IPS-18c (cell line): ENCODE measurements around the gene CHL1.
"Not testable (repeated sequence)": the region's sequence is repeated elsewhere in the genome, so short reads cannot be mapped to it uniquely, and the experiment has no call there.

ENCODE experiments used
- H3K4me3 ChIP-seq: 2 replicates; pipeline ENCODE4 v1.7.0; 2013; ENCODE audit warnings: low read depth, mild to moderate bottlenecking, low read length, moderate library complexity; ENCODE audit not compliant: insufficient read depth
- H3K9me3 ChIP-seq: one replicate; pipeline ENCODE4 v1.6.1; 2013; ENCODE audit warnings: mild to moderate bottlenecking, low read length, moderate library complexity; ENCODE audit not compliant: control insufficient read depth, insufficient read depth

CHL1 gene

DNA sequence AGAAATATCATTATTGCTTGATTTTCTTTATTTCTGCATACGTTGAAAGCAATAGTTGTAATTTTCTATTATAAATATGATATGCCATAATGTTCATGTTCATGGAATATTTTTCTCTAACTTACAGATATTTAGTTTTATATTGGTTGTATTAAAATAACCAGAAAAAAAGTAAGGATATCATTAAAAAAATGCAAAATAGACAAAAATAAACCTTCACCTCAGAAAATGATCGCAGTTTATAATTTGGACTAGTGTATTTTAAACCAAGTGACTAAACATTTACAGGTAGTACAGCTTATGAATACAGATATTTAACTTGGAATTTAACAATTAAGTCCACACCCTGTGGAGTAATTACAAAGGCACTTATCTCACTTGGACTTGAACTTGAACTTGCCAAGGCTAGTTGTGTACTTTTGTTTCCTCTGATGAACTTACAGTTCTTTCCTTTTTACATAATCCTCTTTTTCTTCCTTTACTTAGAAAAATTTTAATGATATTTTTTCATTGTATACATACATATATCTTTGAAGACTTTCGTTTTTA lies 156.7 kb downstream of the CHL1 start:
- no peak overlapping the region for H3K4me3 ChIP-seq
- H3K9me3 ChIP-seq: no peaks in the 10 kb centered on the region

DNA sequence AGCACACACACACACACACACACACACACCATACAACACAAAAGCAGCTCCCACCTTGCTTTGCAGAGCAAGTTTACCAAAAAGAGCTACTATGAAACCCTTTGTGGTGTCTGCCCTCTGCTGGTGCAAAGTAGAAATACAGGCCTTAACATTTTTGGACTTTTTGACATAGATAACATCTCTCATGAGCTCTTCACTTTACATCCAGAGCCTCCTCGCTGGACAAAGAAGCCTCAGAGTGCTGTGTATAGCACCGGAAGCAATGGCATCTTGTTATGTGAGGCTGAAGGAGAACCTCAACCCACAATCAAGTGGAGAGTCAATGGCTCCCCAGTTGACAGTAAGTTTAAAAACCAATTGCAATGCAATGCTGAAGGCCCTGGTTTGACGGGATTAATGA lies 157.9 kb downstream of the CHL1 start:
- no peak overlapping the region for H3K4me3 ChIP-seq
- H3K9me3 ChIP-seq: no peaks in the 10 kb centered on the region

DNA sequence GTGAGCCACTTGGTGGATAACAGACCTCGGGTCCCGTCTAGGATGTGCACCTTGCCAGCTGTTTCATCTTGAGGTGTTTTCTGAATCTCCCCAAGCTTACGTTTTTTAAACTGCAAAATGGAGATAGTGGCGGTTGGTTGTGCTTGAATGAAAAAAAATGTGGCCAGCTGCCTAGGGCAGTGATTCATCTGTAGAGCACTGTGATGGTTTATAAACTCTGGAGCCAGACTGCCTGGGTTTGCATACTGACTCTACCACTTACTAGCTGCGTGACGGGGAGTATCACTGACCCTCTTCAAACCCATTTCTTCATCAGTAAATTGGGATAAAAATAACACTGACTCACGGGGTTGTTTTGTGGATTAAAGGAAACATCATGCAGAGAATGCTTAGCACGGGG lies 159.1 kb downstream of the CHL1 start:
- no peak overlapping the region for H3K4me3 ChIP-seq
- H3K9me3 ChIP-seq: no peaks in the 10 kb centered on the region

DNA sequence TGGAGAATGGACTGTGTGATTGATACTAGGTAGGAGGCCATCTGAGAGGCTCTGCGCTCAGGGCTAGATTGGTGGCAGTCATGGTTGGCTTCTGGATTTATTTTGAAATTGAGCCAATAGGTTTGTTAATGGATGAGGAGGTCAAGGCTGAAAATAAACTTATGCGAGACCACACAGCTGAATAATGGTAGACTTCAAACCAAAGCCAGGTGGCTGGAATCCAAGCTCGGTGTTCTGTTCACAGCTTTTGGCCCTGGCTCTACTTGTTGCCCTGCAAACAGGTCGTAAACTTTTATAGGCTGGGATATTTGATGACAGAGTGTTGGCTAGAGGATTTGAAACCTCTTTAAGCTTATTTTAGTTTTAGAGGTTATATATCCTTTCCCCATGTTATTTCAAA lies 160.4 kb downstream of the CHL1 start:
- no peak overlapping the region for H3K4me3 ChIP-seq
- H3K9me3 ChIP-seq: no peaks in the 10 kb centered on the region

DNA sequence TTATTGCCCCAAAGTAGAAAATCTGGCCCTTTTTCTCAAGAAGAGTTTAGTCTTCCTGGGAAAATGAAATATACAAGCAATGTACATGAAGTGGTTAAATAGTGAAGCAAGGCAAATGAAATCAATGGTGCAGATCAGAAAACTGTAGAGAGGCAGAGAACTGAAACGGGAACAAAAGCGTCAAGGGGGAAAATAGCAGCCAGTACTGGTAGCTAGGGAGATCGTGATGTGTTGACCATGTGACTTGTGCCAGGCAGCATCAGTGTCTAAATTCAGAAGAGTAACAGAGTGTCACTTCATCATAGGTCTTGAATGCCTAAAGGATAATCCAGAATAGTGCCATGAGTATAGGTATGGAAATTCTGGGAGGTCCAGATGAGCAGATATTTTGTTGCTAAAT lies 163.1 kb downstream of the CHL1 start:
- no peak overlapping the region for H3K4me3 ChIP-seq

DNA sequence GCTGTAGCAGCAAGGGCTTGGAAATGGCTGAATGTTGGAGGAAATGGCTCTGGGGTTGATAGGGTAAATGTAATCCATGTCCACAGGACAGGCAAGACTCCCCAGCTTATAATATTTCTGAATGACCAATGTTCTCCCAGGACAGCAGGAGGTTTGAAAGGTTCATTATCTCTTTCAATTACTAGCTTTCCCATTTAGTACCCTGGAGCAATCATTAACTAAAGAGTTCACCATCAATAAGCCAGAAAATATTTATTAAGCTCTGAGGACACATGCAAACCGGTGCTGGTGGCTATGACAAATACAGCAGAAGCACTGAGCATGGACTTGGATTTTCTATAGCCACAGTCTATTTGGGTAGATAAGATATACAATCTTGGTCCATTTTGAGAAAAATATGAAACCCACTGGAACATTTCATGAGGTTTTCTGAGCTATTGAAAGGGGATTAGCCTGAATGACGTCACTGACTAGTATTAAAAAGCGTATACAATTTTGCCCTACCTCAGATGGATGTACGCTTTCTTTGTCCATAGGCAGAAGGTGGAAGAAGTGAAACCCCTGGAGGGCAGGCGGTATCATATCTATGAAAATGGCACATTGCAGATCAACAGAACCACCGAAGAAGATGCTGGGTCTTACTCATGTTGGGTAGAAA lies 166.2 kb downstream of the CHL1 start:
- Histone ChIP-seq H3K9me3 (no peaks in the 10 kb centered on the region), H3K4me3 (no peak overlapping the region)

More for the DNA sequence above, 163.1 kb downstream of the CHL1 start:
- no peaks in the 10 kb centered on the region for H3K9me3 ChIP-seq

DNA sequence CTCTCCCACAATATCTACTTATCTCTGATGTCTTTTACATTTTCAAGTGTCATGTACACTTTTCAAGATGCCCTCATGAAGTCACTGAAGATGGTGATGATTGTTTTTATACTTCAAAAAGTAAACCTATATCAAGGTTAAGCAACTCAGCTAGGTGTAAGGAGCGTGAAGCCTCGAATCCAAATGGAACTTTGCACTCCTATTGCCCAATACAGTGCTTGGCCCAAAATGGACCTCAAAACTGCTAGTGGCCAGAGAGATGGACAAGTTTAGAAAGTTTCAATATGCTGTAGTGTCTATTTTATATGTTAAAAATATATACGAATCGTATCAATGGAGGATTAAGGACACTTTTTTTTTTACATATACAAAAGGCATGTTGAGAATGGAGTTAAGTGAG lies 167.7 kb downstream of the CHL1 start:
- Histone ChIP-seq H3K4me3 (no peak overlapping the region), H3K9me3 (no peaks in the 10 kb centered on the region)

DNA sequence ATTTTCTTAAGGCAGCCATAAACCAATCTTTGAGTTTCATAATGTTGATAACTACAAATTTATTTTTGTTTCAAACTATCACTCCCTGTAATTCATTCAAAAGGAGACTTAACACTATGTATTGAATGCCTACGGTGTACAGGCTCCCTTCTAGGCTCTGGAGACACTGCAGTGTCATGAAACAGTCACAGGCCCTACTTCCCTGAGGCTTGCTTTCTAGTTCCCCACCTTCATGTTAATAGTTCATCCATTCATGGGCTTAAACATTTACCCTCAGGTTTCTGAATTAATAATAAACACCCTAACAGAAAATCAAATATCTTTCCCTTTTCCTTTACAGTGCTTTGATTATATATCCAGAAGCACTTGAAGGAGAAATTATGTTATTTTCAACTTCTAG lies 168.7 kb downstream of the CHL1 start:
- Histone ChIP-seq H3K4me3 (no peak overlapping the region), H3K9me3 (no peaks in the 10 kb centered on the region)

DNA sequence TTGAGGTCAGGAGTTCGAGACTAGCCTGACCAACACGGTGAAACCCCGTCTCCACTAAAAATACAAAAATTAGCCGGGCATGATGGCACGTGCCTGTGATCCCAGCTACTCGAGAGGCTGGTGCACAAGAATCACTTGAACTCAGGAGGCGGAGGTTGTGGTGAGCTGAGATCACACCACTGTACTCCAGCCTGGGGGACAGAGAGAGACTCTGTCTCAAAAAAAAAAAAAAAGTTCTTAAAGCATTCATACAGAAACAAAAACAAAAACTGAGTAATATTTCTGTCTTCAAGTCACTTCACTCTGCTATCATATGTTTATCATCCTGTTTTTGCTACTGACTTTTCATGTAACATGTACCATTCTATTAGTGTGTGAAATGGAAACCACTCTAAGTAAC lies 169.7 kb downstream of the CHL1 start:
- H3K9me3 ChIP-seq, H3K4me3 ChIP-seq: not testable (repeated sequence)

DNA sequence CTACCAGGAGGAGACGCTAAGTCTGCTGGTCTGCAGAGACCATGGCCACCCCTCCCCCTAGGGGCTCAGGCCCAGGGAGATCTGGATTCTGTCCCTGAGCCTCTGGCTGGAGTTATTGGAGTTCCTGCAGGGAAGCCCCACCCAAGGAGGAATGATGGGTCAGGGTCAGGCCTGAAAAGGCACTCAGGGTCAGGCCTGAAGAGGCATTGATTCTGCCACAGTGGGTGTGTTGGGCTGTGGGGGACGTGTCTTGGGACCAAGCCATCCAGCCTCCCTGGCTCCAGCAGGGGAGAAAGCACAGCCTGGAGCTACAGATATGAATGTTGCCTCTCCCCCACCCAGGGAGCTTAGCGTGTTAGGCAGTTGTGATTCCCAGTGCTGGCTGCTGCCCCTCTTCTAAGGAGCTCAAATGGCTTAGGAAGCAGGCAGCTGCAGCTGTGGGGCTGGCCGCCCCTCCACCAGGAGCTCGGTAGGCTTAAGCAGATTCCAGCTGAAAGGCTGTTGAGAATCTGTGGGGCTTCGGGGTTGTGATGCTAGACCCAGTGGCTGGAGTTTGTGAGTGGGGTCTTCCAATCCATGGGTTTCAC lies 176.7 kb downstream of the CHL1 start:
- Histone ChIP-seq H3K9me3 (no peaks in the 10 kb centered on the region), H3K4me3 (no peak overlapping the region)

DNA sequence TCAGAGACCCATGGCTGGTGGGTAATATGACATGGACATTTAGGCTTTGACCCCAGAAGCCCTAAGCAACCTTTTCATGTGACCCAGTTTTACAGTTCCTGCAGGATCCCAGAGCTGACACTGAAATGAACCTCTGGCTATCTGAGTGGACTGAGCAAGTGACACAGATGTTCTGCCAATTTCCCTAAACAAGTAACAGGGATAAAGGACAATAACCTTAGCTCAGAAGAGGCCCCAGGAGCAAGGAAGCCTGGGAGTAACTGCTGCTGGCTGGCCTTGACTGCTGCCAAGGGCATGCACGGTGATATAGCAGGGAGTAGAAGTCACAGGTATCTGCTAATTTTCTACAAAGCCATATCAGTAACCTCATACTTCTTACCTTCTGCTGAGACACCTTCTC lies 177.9 kb downstream of the CHL1 start:
- no peaks in the 10 kb centered on the region for H3K9me3 ChIP-seq
- H3K4me3 ChIP-seq: no peak overlapping the region

DNA sequence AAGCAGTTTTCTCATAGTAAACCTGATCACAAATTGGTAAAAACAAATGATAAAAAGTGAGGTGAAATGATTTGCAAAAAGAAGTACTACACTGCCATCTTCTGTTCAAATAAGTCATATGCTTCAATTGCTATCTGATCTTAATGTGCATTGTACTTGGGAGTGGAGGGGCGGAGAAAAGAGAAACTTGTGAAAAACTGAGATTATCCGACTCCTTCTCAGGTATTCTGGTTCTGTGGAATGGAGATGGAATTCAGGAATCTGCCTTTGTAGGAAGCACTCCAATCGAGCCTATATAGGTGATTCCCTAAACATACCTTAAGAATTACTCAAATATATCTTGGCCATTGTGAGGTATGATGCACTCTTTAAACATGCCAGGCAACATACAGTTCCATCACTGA lies 180.6 kb downstream of the CHL1 start:
- Histone ChIP-seq H3K9me3 (no peaks in the 10 kb centered on the region), H3K4me3 (no peak overlapping the region)

DNA sequence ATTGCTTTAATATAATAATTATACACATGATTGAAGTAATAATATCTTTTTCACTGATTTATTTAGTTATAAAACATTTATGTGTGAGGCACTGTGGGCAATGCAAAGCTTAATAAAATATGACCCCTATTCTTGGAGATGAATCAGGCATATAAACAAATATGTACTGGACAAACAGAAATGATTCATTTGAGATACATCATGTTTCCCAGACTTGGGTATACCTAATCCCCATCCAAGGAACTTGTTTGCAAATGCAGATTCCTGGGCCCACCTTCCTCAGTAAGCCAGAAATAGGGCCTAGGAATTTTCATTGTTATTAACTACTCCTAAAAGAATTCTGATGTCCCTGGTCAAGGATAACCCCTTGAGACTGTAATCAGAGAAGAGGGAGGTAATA lies 184.2 kb downstream of the CHL1 start:
- Histone ChIP-seq H3K4me3 (no peak overlapping the region), H3K9me3 (no peaks in the 10 kb centered on the region)

DNA sequence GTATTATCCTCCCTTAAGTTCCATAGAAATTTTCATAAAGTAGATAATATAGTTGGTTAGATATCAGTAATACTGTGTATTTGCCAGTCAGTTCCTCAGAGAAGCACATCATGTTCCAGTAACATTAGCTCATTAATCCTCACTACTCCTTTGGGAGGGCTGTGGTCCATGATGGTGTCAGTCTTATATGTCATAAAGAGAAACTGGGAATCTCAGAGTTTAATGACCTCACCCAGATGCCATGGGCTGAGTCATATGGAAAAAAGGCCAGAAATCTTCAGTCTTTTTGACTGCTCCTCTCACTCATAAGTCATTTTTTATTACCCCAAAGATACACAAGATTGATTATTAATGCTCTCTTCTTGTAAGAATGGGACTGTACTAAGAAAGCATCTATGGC lies 188.6 kb downstream of the CHL1 start:
- no peak overlapping the region for H3K4me3 ChIP-seq

DNA sequence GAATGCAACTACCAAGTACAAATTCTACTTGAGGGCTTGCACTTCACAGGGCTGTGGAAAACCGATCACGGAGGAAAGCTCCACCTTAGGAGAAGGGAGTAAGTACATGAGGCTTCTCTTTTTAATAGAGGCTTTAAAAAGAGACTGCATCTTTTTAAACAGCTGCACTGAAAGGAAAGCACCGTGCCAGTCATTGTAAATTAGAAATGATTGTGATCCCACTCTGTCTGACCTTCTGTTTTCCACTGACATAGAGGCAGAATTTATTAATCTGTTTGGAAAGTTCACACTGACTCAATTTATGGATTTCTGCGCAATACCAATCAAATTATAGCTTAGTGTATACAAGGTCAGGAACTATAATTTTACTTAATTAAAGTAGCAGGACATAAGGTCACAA lies 198.2 kb downstream of the CHL1 start:
- H3K4me3 ChIP-seq: no peak overlapping the region
- H3K9me3 ChIP-seq: no peaks in the 10 kb centered on the region

More for the DNA sequence above, 188.6 kb downstream of the CHL1 start:
- no peaks in the 10 kb centered on the region for H3K9me3 ChIP-seq

DNA sequence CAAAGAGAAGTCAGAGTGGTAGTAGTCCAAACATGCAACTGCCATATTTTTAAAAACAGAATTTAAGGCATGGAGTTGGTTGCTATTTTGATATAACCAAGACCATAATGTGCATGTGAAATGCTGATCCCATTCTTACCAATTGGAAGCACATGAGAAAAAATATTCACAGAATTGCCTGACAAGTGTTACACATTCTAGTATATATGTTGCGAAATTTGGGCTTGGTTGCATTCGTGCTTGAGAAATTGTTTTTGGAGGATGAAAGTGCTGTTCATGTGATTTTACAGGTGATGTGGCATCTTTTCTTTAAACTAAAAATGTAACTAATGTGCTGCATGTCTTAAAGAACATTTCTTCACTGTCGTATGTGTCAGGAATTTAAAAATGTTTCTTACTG lies 199.7 kb downstream of the CHL1 start:
- Histone ChIP-seq H3K4me3 (no peak overlapping the region), H3K9me3 (no peaks in the 10 kb centered on the region)

DNA sequence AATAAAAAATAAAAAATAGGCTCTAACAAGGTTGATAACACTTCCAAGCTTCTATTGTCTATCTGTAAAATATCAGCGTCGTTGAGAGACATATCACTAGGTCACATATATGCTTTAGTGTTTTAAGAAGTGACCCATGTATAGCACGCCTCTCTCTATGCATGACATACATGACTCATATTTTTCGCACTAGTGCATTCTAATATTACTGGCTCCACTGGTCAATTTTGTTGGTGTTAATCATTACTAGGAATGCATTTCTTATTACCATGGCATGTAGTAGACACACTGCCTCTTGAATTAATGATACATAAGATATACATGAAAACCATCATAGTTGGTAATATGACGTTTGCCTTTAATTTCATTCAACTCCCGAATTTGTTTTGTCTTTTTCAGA lies 203.1 kb downstream of the CHL1 start:
- H3K4me3 ChIP-seq: no peak overlapping the region
- H3K9me3 ChIP-seq: no peaks in the 10 kb centered on the region

DNA sequence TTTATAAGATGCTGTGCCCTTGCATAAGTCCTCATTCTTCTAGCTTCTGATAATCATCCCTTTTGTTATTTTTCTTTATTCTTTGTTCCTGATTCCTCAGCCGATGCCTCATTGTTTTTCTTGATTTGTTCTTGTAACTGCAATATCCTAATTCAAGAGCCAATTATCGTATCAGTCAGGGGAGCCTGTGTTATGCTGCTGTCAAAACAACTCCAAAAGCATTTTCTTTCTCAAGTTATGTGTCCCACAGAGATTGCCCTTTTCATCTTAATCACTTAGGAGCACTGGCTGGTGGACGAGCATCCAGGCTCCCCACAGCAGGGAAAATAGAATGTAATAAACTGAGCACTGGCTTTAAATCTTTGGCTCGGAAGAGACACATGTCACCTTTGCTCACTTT lies 207.3 kb downstream of the CHL1 start:
- no peaks in the 10 kb centered on the region for H3K9me3 ChIP-seq
- H3K4me3 ChIP-seq: no peak overlapping the region

DNA sequence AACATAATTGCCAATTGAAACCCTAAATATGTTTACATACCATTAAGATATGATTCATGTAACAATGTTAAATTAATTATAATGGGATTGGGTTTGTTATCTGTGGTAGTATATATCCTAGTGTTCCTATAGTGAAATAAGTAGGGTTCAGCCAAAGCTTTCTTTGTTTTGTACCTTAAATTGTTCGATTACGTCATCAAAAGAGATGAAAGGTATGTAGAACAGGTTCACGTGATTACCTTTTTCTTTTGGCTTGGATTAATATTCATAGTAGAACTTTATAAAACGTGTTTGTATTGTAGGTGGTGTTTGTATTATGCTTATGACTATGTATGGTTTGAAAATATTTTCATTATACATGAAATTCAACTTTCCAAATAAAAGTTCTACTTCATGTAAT lies 212.4 kb downstream of the CHL1 start:
- Histone ChIP-seq H3K4me3 (no peak overlapping the region), H3K9me3 (no peaks in the 10 kb centered on the region)
